ENCODE results near the gene WDR77. TPM values are rescaled to one million over a fixed set of nuclear protein-coding genes. Genes with fewer than 3 reads are reported as not detected.

Gene WDR77
- total RNA-seq, 4 donors from 2014 or later: 20.5 to 33.5 (median 28.7) TPM

GRCh38 chr1:111392460-111392945, 56.6 kb downstream of the WDR77 start:
- Histone ChIP-seq H3K4me1 (no peaks in the 10 kb centered on the region), H3K27ac (no peak overlapping the region), H3K36me3 (no peaks in the 10 kb centered on the region), H3K9me3 (no peaks in the 10 kb centered on the region), H3K27me3 (peaks cover 31% of the 10 kb centered on the region), H3K4me3 (no peak overlapping the region)
- 58% methylated on average over 1 of the region's 1 CpG; no CpG with 5 or more reads in 1 of the 2 donors for WGBS, 2 donors (ENCODE audit: low coverage in 1 of 2)
- ATAC-seq: no peak
- no peak for TF ChIP-seq CTCF (IDR thresholded peaks at IDR 0.05)
- no peak for TF ChIP-seq EP300 (IDR thresholded peaks at IDR 0.05)
- TF ChIP-seq POLR2A (IDR thresholded peaks at IDR 0.05): no peak
- TF ChIP-seq POLR2AphosphoS5 (IDR thresholded peaks at IDR 0.05): no peak

GRCh38 chr1:111392042-111392441, 57.0 kb downstream of the WDR77 start:
- peaks cover 31% of the 10 kb centered on the region for H3K27me3 ChIP-seq
- 63 to 83% methylated on average over 1 of the region's 1 CpG for WGBS, 2 donors (ENCODE audit: low coverage in 1 of 2)
- no peaks in the 10 kb centered on the region for H3K4me1 ChIP-seq
- no peak overlapping the region for H3K4me3 ChIP-seq
- no peak for ATAC-seq
- no peaks in the 10 kb centered on the region for H3K36me3 ChIP-seq
- no peaks in the 10 kb centered on the region for H3K9me3 ChIP-seq
- TF ChIP-seq POLR2A (IDR thresholded peaks at IDR 0.05): no peak
- TF ChIP-seq EP300 (IDR thresholded peaks at IDR 0.05): no peak
- no peak for TF ChIP-seq CTCF (IDR thresholded peaks at IDR 0.05)
- no peak for TF ChIP-seq POLR2AphosphoS5 (IDR thresholded peaks at IDR 0.05)
- H3K27ac ChIP-seq: no peak overlapping the region

Small RNA genes lying within 50 kb of the gene (small RNA-seq; reads per million reads assigned to genes)
- gene RF00019 (0 reads per million in 4 donors), gene RNU6-792P (0 reads per million in 4 donors)

Other genes starting within 250 kb of the WDR77 start
- gene DENND2D, start 248.6 kb downstream of the WDR77 start, total RNA-seq: 10 to 100 TPM in 1 of 4 donors, 1 to 10 TPM in 3; 1.4 to 16.6 (median 6.4) TPM
- 10 to 100 TPM in 1 of 4 donors, 1 to 10 TPM in 1, under 1 TPM in 1, not detected in 1; 0.42 to 13.1 (median 4.7) TPM for gene CHI3L2, start 221.5 kb downstream of the WDR77 start, total RNA-seq
- not detected for gene CHIA, start 158.4 kb downstream of the WDR77 start, total RNA-seq
- 1 to 10 TPM in 3 of 4 donors, under 1 TPM in 1; 0.25 to 3.6 (median 2.1) TPM for gene OVGP1, start 21.5 kb downstream of the WDR77 start, total RNA-seq
- gene ATP5PB, start 208 bp upstream of the WDR77 start, total RNA-seq: 100 to 1,000 TPM; 166 to 232 (median 192) TPM
- 10 to 100 TPM in 2 of 4 donors, 1 to 10 TPM in 2; 5.9 to 24.5 (median 13.7) TPM for gene C1orf162, start 24.7 kb upstream of the WDR77 start, total RNA-seq
- 10 to 100 TPM in 2 of 4 donors, 1 to 10 TPM in 2; 3.4 to 13.7 (median 7.8) TPM for gene ADORA3, start 54.4 kb upstream of the WDR77 start, total RNA-seq
- gene TMIGD3, start 54.4 kb upstream of the WDR77 start, total RNA-seq: 10 to 100 TPM in 1 of 4 donors, 1 to 10 TPM in 1, under 1 TPM in 1, not detected in 1; 0.85 to 14.1 (median 3.2) TPM
- 100 to 1,000 TPM; 177 to 268 (median 214) TPM for gene RAP1A, start 170.5 kb upstream of the WDR77 start, total RNA-seq

All from gastroesophageal sphincter (tissue), 4 donors.